HFFc6 (cell line): ENCODE results near the gene CALHM3. TPM values are rescaled to one million over a fixed set of nuclear protein-coding genes. Genes with fewer than 3 reads are reported as not detected.

ENCODE experiments used
- DNase-seq: peaks from one replicate; pipeline ENCODE4 v3.0.0-alpha.2; 2018
- H3K27ac Mint-ChIP-seq: 2 replicates; pipeline ENCODE4 v1.8.0; 2020; ENCODE audit warnings: mild to moderate bottlenecking, mixed read lengths
- H3K27me3 Mint-ChIP-seq: 2 replicates; pipeline ENCODE4 v1.8.0; 2021; ENCODE audit warnings: mild to moderate bottlenecking, moderate library complexity, mixed read lengths; ENCODE audit not compliant: insufficient read depth
- H3K36me3 Mint-ChIP-seq: 2 replicates; pipeline ENCODE4 v1.8.0; 2021; ENCODE audit warnings: low read depth, mixed read lengths
- H3K4me1 Mint-ChIP-seq: 2 replicates; pipeline ENCODE4 v1.8.0; 2020; ENCODE audit warnings: low read depth, mixed read lengths
- H3K4me3 Mint-ChIP-seq: 2 replicates; pipeline ENCODE4 v1.8.0; 2020; ENCODE audit warnings: mild to moderate bottlenecking, moderate library complexity, mixed read lengths
- H3K9me3 Mint-ChIP-seq: 2 replicates; pipeline ENCODE4 v1.8.0; 2020; ENCODE audit warnings: mild to moderate bottlenecking, mixed read lengths
- total RNA-seq, 6 experiments: library from RNA; stranded (reverse); fragmentation: NEBNext Ultra II Directional; extraction: Animal tissue kit (Norgen Biotek cat#: 25700); gene quantifications; 2 replicates in 1 of 6; 3 replicates in 5 of 6; pipeline ENCODE4 v1.2.3, GENCODE V29; 2021
- TF ChIP-seq, protein P1 (sequence below): fragments of 200-600 bp; sonication (generic); IDR thresholded peaks from 2 replicates; pipeline ENCODE4 v1.5.0; 2021; ENCODE audit warnings: antibody characterized with exemption, mild to moderate bottlenecking

Gene CALHM3
- total RNA-seq, 6 experiments from 2014 or later: 0.09 TPM; not detected in 5

GRCh38 chr10:103452506-103453230 is 26.4 kb downstream of the CALHM3 start:
- Mint-ChIP-seq H3K27me3 (peaks cover 4% of the 10 kb centered on the region; the same call in 1 of the 2 replicates), H3K9me3 (no peaks in the 10 kb centered on the region), H3K27ac (peak overlapping the region; percentile 90), H3K36me3 (peaks cover 27% of the 10 kb centered on the region), H3K4me3 (peak overlapping the region; percentile 91), H3K4me1 (peaks cover 50% of the 10 kb centered on the region)
- TF ChIP-seq, protein P1, sequence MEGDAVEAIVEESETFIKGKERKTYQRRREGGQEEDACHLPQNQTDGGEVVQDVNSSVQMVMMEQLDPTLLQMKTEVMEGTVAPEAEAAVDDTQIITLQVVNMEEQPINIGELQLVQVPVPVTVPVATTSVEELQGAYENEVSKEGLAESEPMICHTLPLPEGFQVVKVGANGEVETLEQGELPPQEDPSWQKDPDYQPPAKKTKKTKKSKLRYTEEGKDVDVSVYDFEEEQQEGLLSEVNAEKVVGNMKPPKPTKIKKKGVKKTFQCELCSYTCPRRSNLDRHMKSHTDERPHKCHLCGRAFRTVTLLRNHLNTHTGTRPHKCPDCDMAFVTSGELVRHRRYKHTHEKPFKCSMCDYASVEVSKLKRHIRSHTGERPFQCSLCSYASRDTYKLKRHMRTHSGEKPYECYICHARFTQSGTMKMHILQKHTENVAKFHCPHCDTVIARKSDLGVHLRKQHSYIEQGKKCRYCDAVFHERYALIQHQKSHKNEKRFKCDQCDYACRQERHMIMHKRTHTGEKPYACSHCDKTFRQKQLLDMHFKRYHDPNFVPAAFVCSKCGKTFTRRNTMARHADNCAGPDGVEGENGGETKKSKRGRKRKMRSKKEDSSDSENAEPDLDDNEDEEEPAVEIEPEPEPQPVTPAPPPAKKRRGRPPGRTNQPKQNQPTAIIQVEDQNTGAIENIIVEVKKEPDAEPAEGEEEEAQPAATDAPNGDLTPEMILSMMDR: no peak
- no peak for DNase-seq

- peak within 1 kb of the TSS; percentile 90 for H3K27ac Mint-ChIP-seq
- H3K4me1 Mint-ChIP-seq: peaks cover 56% of the 10 kb centered on the region
Measured at GRCh38 chr10:103451831-103452505, 27.1 kb downstream of the CALHM3 start, which contains the start of gene CALHM2. Gene CALHM2 (minus strand): TSS chr10:103452370. CDS start chr10:103449941, 2,429 bp downstream.

GRCh38 chr10:103451091-103451813 is 27.8 kb downstream of the CALHM3 start:
- H3K4me1 Mint-ChIP-seq: peaks cover 63% of the 10 kb centered on the region
- H3K27ac Mint-ChIP-seq: peak overlapping the region; percentile 90
- TF ChIP-seq, protein P1: no peak
- peak overlapping the region; percentile 91 for H3K4me3 Mint-ChIP-seq
- peak; percentile 71 for DNase-seq
- H3K36me3 Mint-ChIP-seq: peaks cover 33% of the 10 kb centered on the region
- no peaks in the 10 kb centered on the region for H3K9me3 Mint-ChIP-seq
- H3K27me3 Mint-ChIP-seq: peaks cover 6% of the 10 kb centered on the region; the same call in 1 of the 2 replicates

More at GRCh38 chr10:103451831-103452505, 27.1 kb downstream of the CALHM3 start, which contains the start of gene CALHM2:
- TF ChIP-seq, protein P1: no peak
- DNase-seq: peak; percentile 45
- Mint-ChIP-seq H3K27me3 (peaks cover 5% of the 10 kb centered on the region; the same call in 1 of the 2 replicates), H3K9me3 (no peaks in the 10 kb centered on the region), H3K36me3 (peaks cover 30% of the 10 kb centered on the region), H3K4me3 (peak within 1 kb of the TSS; percentile 91)

DNA sequence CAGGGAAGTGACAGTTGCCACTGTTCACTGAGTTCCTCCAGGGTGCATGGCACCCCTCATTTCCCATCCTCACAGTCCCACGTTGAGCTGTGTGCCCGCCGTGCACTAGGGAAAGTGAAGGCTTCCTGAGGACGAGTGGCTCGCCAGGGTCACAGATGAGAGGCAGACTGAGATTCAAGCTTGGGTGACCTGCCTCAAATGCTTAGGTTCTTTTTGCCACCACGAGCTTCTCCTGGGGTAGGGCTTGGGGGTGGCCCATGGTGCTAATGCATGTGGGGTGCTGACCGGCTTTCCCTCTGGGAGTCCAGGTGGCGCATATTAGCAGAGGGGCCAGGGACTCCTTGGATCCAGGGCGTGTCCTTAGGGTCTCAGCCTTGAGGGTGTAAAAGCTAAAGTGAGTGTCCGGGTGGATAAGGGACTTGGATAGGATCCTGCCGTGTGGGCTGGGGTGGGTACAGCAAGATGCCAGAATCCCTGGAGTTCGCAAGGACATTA is 28.8 kb downstream of the CALHM3 start:
- H3K4me3 Mint-ChIP-seq: peak overlapping the region; percentile 91
- peaks cover 73% of the 10 kb centered on the region for H3K4me1 Mint-ChIP-seq
- H3K9me3 Mint-ChIP-seq: no peaks in the 10 kb centered on the region
- DNase-seq: no peak
- TF ChIP-seq, protein P1: no peak
- H3K36me3 Mint-ChIP-seq: peaks cover 38% of the 10 kb centered on the region
- H3K27me3 Mint-ChIP-seq: peaks cover 6% of the 10 kb centered on the region; the same call in 1 of the 2 replicates
- H3K27ac Mint-ChIP-seq: peak overlapping the region; percentile 90
